ENCODE results near the gene MYO6. TPM values are rescaled to one million over a fixed set of nuclear protein-coding genes. Genes with fewer than 3 reads are reported as not detected.
"Not testable (repeated sequence)": the region's sequence is repeated elsewhere in the genome, so short reads cannot be mapped to it uniquely, and the experiment has no call there.

Gene MYO6
- polyA plus RNA-seq (ENCODE audit: insufficient read depth in 1 of 5, insufficient read length in 5 of 5, low replicate concordance in 1 of 5), result 10 to 100 TPM; 21.4 to 32.1 (median 26.6) TPM
- long read RNA-seq, donor 1, partial matches to known transcripts, result 13 of 13 reads
- long read RNA-seq, donor 1, other reads (novel, unspliced or antisense), result 0 of 13 reads
- long read RNA-seq, donor 2, partial matches to known transcripts, result 7 of 7 reads
- long read RNA-seq, donor 2, other reads (novel, unspliced or antisense), result 0 of 7 reads
- long read RNA-seq, donor 3, partial matches to known transcripts, result 15 of 15 reads
- long read RNA-seq, donor 3, other reads (novel, unspliced or antisense), result 0 of 15 reads
- long read RNA-seq, donor 4, partial matches to known transcripts, result 17 of 17 reads
- long read RNA-seq, donor 4, other reads (novel, unspliced or antisense), result 0 of 17 reads
- long read RNA-seq, donor 5, result 0 reads
- long read RNA-seq, donor 6, partial matches to known transcripts, result 15 of 15 reads
- long read RNA-seq, donor 6, other reads (novel, unspliced or antisense), result 0 of 15 reads
- long read RNA-seq, donor 7, result 0 reads
- long read RNA-seq, donor 8, result 0 reads

- peak; percentile 70 to 73 for DNase-seq
Observed at GRCh38 chr6:75748743-75749538, at the start of gene MYO6. MYO6 (plus strand) TSS chr6:75749239; CDS start chr6:75817548, 68,309 bp downstream.

- not testable (repeated sequence) for DNase-seq
Observed at GRCh38 chr6:75708334-75708733, 40.7 kb upstream of the MYO6 start.

GRCh38 chr6:75711173-75711572 lies 37.9 kb upstream of the MYO6 start:
- no peak for DNase-seq

- peak in 1 of 2 donors; percentile 7 for DNase-seq
Observed at GRCh38 chr6:75719133-75719532, 29.9 kb upstream of the MYO6 start.

GRCh38 chr6:75723382-75723781 lies 25.7 kb upstream of the MYO6 start:
- DNase-seq, result no peak

- DNase-seq, result no peak
Observed at GRCh38 chr6:75727206-75727605, 21.8 kb upstream of the MYO6 start.

GRCh38 chr6:75731029-75731428 lies 18.0 kb upstream of the MYO6 start:
- DNase-seq, result not testable (repeated sequence)

GRCh38 chr6:75735491-75736186 lies 13.4 kb upstream of the MYO6 start:
- no peak for DNase-seq

- DNase-seq, result no peak
Observed at GRCh38 chr6:75743971-75744370, 5.1 kb upstream of the MYO6 start.

GRCh38 chr6:75745404-75745803 lies 3.6 kb upstream of the MYO6 start:
- no peak for DNase-seq

- no peak for DNase-seq
Observed at GRCh38 chr6:75746221-75746620, 2.8 kb upstream of the MYO6 start.

- DNase-seq, result peak; percentile 33 to 40
Observed at GRCh38 chr6:75747152-75747992, 1.7 kb upstream of the MYO6 start.

GRCh38 chr6:75748003-75748742 lies 866 bp upstream of the MYO6 start:
- DNase-seq, result no peak

- DNase-seq, result no peak
Observed at GRCh38 chr6:75751443-75751842, 2.4 kb downstream of the MYO6 start.

GRCh38 chr6:75752365-75752764 lies 3.3 kb downstream of the MYO6 start:
- no peak for DNase-seq

- no peak for DNase-seq
Observed at GRCh38 chr6:75755704-75756103, 6.7 kb downstream of the MYO6 start.

GRCh38 chr6:75757295-75757694 lies 8.3 kb downstream of the MYO6 start:
- no peak for DNase-seq

- DNase-seq, result no peak
Observed at GRCh38 chr6:75758061-75758460, 9.0 kb downstream of the MYO6 start.

- DNase-seq, result no peak
Observed at GRCh38 chr6:75759207-75759606, 10.2 kb downstream of the MYO6 start.

GRCh38 chr6:75760320-75760719 lies 11.3 kb downstream of the MYO6 start:
- no peak for DNase-seq
